B cell (primary cell): ENCODE data around the gene HOXD1.

Experiments used
- EZH2 ChIP-seq: IDR thresholded peaks from 2 replicates; pipeline ENCODE4 v1.6.1; 2012; ENCODE audit warnings: borderline replicate concordance, low read depth, mild to moderate bottlenecking, moderate library complexity, low read length; ENCODE audit not compliant: insufficient read depth, poor library complexity, severe bottlenecking
- TF ChIP-seq, protein P1 (sequence below): fragments of 200-600 bp; IDR thresholded peaks from one replicate; pipeline ENCODE4 v1.8.0; 2022; ENCODE audit warnings: antibody characterized with exemption, mild to moderate bottlenecking

DNA sequence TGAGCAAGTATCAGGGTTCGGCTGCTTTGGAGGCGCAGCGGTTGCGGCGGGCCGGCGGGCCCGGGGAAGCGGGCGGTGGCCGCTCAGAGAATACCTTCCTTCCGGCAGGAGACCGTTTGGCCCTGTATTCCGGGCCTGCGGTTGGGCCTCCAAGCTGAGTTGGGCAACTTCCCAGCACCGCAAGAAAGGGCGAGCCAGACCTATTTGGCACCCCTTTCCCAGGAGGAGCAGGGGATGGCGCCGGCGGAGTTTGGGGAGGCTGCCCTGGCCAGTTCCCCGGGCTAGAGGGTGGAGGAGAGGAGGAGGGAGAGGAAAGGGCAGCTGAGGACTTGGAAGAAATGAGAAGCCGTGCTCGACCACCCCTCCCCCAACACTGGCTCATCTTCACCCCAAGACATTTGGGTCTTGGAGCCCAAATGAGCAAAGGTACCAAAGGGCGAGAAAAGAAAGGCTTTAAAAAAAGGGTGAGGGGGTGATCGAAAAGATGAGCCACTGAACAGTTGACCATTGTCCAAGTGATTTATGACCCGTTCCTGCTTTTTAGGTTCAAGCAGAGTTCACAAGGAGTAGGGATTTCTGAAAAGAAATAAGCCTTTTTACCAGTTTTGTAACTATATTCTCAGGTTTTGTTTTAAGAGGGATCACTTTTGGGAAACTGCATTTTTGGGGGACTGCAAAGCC is 23.0 kb upstream of the HOXD1 start:
- TF ChIP-seq, protein P1, sequence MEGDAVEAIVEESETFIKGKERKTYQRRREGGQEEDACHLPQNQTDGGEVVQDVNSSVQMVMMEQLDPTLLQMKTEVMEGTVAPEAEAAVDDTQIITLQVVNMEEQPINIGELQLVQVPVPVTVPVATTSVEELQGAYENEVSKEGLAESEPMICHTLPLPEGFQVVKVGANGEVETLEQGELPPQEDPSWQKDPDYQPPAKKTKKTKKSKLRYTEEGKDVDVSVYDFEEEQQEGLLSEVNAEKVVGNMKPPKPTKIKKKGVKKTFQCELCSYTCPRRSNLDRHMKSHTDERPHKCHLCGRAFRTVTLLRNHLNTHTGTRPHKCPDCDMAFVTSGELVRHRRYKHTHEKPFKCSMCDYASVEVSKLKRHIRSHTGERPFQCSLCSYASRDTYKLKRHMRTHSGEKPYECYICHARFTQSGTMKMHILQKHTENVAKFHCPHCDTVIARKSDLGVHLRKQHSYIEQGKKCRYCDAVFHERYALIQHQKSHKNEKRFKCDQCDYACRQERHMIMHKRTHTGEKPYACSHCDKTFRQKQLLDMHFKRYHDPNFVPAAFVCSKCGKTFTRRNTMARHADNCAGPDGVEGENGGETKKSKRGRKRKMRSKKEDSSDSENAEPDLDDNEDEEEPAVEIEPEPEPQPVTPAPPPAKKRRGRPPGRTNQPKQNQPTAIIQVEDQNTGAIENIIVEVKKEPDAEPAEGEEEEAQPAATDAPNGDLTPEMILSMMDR = no peak
- no peak for TF ChIP-seq EZH2
